Cardiac muscle cell (in vitro differentiated cells and primary cell): Measurements from ENCODE around the gene C5AR2. TPM values are rescaled to one million over a fixed set of nuclear protein-coding genes. Genes with fewer than 3 reads are reported as not detected.

Source experiments
- DNase-seq, 2 donors: peaks; one replicate each; pipeline versions ENCODE4 v3.0.0 to v3.0.0-alpha.2; 2010 to 2017; ENCODE audit warnings: low read depth in 1 of 2, low spot score in 1 of 2
- H3K27ac ChIP-seq: fragments of 200-600 bp; sonication (generic); 2 replicates; pipeline ENCODE4 v1.5.1; 2016
- H3K27me3 ChIP-seq: fragments of 200-600 bp; sonication (generic); 2 replicates; pipeline ENCODE4 v1.6.0; 2016; ENCODE audit warnings: control low read depth
- H3K36me3 ChIP-seq: fragments of 200-600 bp; sonication (generic); 2 replicates; pipeline ENCODE4 v1.5.1; 2016; ENCODE audit warnings: control low read depth
- H3K4me1 ChIP-seq: fragments of 200-600 bp; sonication (generic); 2 replicates; pipeline ENCODE4 v1.8.1; 2017; ENCODE audit warnings: low read depth, mild to moderate bottlenecking, mixed run types
- H3K4me3 ChIP-seq: fragments of 200-600 bp; sonication (generic); 2 replicates; pipeline ENCODE4 v1.5.1; 2016; ENCODE audit warnings: mild to moderate bottlenecking
- H3K9me3 ChIP-seq: fragments of 200-600 bp; sonication (generic); 2 replicates; pipeline ENCODE4 v1.5.1; 2017; ENCODE audit warnings: low read depth, mild to moderate bottlenecking, control low read depth
- CTCF ChIP-seq: IDR thresholded peaks from 2 replicates; pipeline ENCODE4 v1.5.1; 2012; ENCODE audit warnings: low read depth, mild to moderate bottlenecking, low read length
- polyA plus RNA-seq: library from polyadenylated mRNA; unstranded; fragments of >200 nt; fragmentation: Nextera tagmentation; extraction: Ambion mirVana; gene quantifications from 2 replicates; pipeline ENCODE4 v1.2.1, GENCODE V29; 2016
- total RNA-seq: library from RNA; depleted of rRNA; stranded (reverse); fragments of >200 nt; gene quantifications from 2 replicates; pipeline ENCODE4 v1.2.3, GENCODE V29; 2016

Gene C5AR2
- total and polyA plus RNA-seq, 2 experiments from 2014 or later: not detected

- H3K27me3 ChIP-seq: no peaks in the 10 kb centered on the region
- no peaks in the 10 kb centered on the region for H3K4me1 ChIP-seq
- no peak for TF ChIP-seq CTCF
- DNase-seq: peak in 1 of 2 donors; percentile 52
- no peaks in the 10 kb centered on the region for H3K36me3 ChIP-seq
- H3K9me3 ChIP-seq: no peaks in the 10 kb centered on the region
- no peak overlapping the region for H3K4me3 ChIP-seq
- H3K27ac ChIP-seq: no peak overlapping the region
Observed at GRCh38 chr19:47310819-47311218, 21.2 kb upstream of the C5AR2 start.

GRCh38 chr19:47312366-47313006, 19.5 kb upstream of the C5AR2 start:
- no peak overlapping the region for H3K4me3 ChIP-seq
- no peak overlapping the region for H3K27ac ChIP-seq
- H3K36me3 ChIP-seq: no peaks in the 10 kb centered on the region
- H3K4me1 ChIP-seq: no peaks in the 10 kb centered on the region
- H3K27me3 ChIP-seq: no peaks in the 10 kb centered on the region
- H3K9me3 ChIP-seq: no peaks in the 10 kb centered on the region
- TF ChIP-seq CTCF: no peak
- no peak for DNase-seq

GRCh38 chr19:47313754-47314295, 18.1 kb upstream of the C5AR2 start:
- no peaks in the 10 kb centered on the region for H3K4me1 ChIP-seq
- no peaks in the 10 kb centered on the region for H3K27me3 ChIP-seq
- no peak overlapping the region for H3K4me3 ChIP-seq
- DNase-seq: no peak
- no peaks in the 10 kb centered on the region for H3K9me3 ChIP-seq
- no peak overlapping the region for H3K27ac ChIP-seq
- H3K36me3 ChIP-seq: no peaks in the 10 kb centered on the region
- TF ChIP-seq CTCF: no peak

GRCh38 chr19:47315125-47315821, 16.7 kb upstream of the C5AR2 start:
- DNase-seq: peak in 1 of 2 donors; percentile 94
- Histone ChIP-seq H3K27ac (no peak overlapping the region), H3K36me3 (no peaks in the 10 kb centered on the region), H3K9me3 (no peaks in the 10 kb centered on the region), H3K4me1 (no peaks in the 10 kb centered on the region), H3K4me3 (no peak overlapping the region), H3K27me3 (no peaks in the 10 kb centered on the region)
- no peak for TF ChIP-seq CTCF

- H3K9me3 ChIP-seq: no peaks in the 10 kb centered on the region
- H3K27me3 ChIP-seq: no peaks in the 10 kb centered on the region
- DNase-seq: no peak
- no peak overlapping the region for H3K27ac ChIP-seq
- no peak for TF ChIP-seq CTCF
- no peaks in the 10 kb centered on the region for H3K36me3 ChIP-seq
- no peaks in the 10 kb centered on the region for H3K4me1 ChIP-seq
- no peak overlapping the region for H3K4me3 ChIP-seq
Observed at GRCh38 chr19:47316513-47316912, 15.5 kb upstream of the C5AR2 start.
